ENCODE results near the gene NEMP2.
A peak's percentile ranks its signal among the peaks of the same experiment; 100 is the strongest.

Gene NEMP2

GRCh38 chr2:190533968-190534309, 583 bp downstream of the NEMP2 start:
- H3K36me3 ChIP-seq (replicated peaks; ENCODE audit: insufficient read depth, low read length): no peaks in the 10 kb centered on the region
- peaks cover 13% of the 10 kb centered on the region for H3K4me1 ChIP-seq (ENCODE audit: low read length)
- H3K4me3 ChIP-seq (ENCODE audit: low read length): peak overlapping the region; percentile 81
- H4K20me1 ChIP-seq (ENCODE audit: insufficient read depth, low read length): no peaks in the 10 kb centered on the region
- peaks cover 13% of the 10 kb centered on the region; the same call in 1 of the 2 replicates for H3F3A ChIP-seq (ENCODE audit: insufficient read depth, low read length)
- TF ChIP-seq CTCF (IDR thresholded peaks at IDR 0.05; ENCODE audit: low read length) (no peak), EZH2 (optimal IDR thresholded peaks at IDR 0.05; ENCODE audit: low read depth, low read length) (no peak), EZH2phosphoT487 (IDR thresholded peaks at IDR 0.05; ENCODE audit: low read length) (no peak)
- peak overlapping the region; percentile 91 for H3K9ac ChIP-seq (ENCODE audit: low read length)
- DNase-seq: peak; percentile 56
- H3K27me3 ChIP-seq (replicated peaks; ENCODE audit: insufficient read depth, low read length): no peaks in the 10 kb centered on the region
- peak overlapping the region; percentile 90 for H2AFZ ChIP-seq (ENCODE audit: low read length)
- peak overlapping the region; percentile 83; the same call in 1 of the 2 replicates for H3K27ac ChIP-seq (ENCODE audit: low read length)
- H3K79me2 ChIP-seq (ENCODE audit: low read length): peaks cover 5% of the 10 kb centered on the region; the same call in 1 of the 2 replicates
- H3K9me3 ChIP-seq (replicated peaks; ENCODE audit: insufficient read depth, low read length): no peaks in the 10 kb centered on the region
- peak overlapping the region; percentile 97 for H3K4me2 ChIP-seq (ENCODE audit: low read depth, low read length)
- H3K9me2 ChIP-seq (replicated peaks; ENCODE audit: insufficient read depth, low read length): no peaks in the 10 kb centered on the region

- Histone ChIP-seq H3K4me1 (ENCODE audit: low read length) (peaks cover 13% of the 10 kb centered on the region), H3F3A (ENCODE audit: insufficient read depth, low read length) (peaks cover 13% of the 10 kb centered on the region; the same call in 1 of the 2 replicates), H3K9ac (ENCODE audit: low read length) (peak overlapping the region; percentile 91), H3K4me2 (ENCODE audit: low read depth, low read length) (peak overlapping the region; percentile 97), H3K4me3 (ENCODE audit: low read length) (peak overlapping the region; percentile 81), H3K9me3 (replicated peaks; ENCODE audit: insufficient read depth, low read length) (no peaks in the 10 kb centered on the region), H3K9me2 (replicated peaks; ENCODE audit: insufficient read depth, low read length) (no peaks in the 10 kb centered on the region), H3K27ac (ENCODE audit: low read length) (peak overlapping the region; percentile 83; the same call in 1 of the 2 replicates), H4K20me1 (ENCODE audit: insufficient read depth, low read length) (no peaks in the 10 kb centered on the region), H2AFZ (ENCODE audit: low read length) (peak overlapping the region; percentile 90), H3K36me3 (replicated peaks; ENCODE audit: insufficient read depth, low read length) (no peaks in the 10 kb centered on the region), H3K27me3 (replicated peaks; ENCODE audit: insufficient read depth, low read length) (no peaks in the 10 kb centered on the region), H3K79me2 (ENCODE audit: low read length) (peaks cover 5% of the 10 kb centered on the region; the same call in 1 of the 2 replicates)
- TF ChIP-seq EZH2 (optimal IDR thresholded peaks at IDR 0.05; ENCODE audit: low read depth, low read length) (no peak), CTCF (IDR thresholded peaks at IDR 0.05; ENCODE audit: low read length) (no peak)
- DNase-seq: no peak
Observed at GRCh38 chr2:190533175-190533967, 1.2 kb downstream of the NEMP2 start.

GRCh38 chr2:190532581-190532980, 1.9 kb downstream of the NEMP2 start:
- Histone ChIP-seq H2AFZ (ENCODE audit: low read length) (no peak overlapping the region), H3K4me3 (ENCODE audit: low read length) (no peak overlapping the region), H3K9me2 (replicated peaks; ENCODE audit: insufficient read depth, low read length) (no peaks in the 10 kb centered on the region), H4K20me1 (ENCODE audit: insufficient read depth, low read length) (no peaks in the 10 kb centered on the region), H3K79me2 (ENCODE audit: low read length) (peaks cover 5% of the 10 kb centered on the region; the same call in 1 of the 2 replicates), H3K36me3 (replicated peaks; ENCODE audit: insufficient read depth, low read length) (no peaks in the 10 kb centered on the region), H3K27me3 (replicated peaks; ENCODE audit: insufficient read depth, low read length) (no peaks in the 10 kb centered on the region), H3F3A (ENCODE audit: insufficient read depth, low read length) (peaks cover 13% of the 10 kb centered on the region; the same call in 1 of the 2 replicates), H3K4me1 (ENCODE audit: low read length) (peaks cover 13% of the 10 kb centered on the region), H3K27ac (ENCODE audit: low read length) (no peak overlapping the region), H3K9ac (ENCODE audit: low read length) (no peak overlapping the region), H3K4me2 (ENCODE audit: low read depth, low read length) (no peak overlapping the region), H3K9me3 (replicated peaks; ENCODE audit: insufficient read depth, low read length) (no peaks in the 10 kb centered on the region)
- TF ChIP-seq EZH2phosphoT487 (IDR thresholded peaks at IDR 0.05; ENCODE audit: low read length): no peak
- TF ChIP-seq CTCF (IDR thresholded peaks at IDR 0.05; ENCODE audit: low read length): no peak
- TF ChIP-seq EZH2 (optimal IDR thresholded peaks at IDR 0.05; ENCODE audit: low read depth, low read length): no peak
- no peak for DNase-seq
